ENCODE data around the gene ACRBP.

DNA sequence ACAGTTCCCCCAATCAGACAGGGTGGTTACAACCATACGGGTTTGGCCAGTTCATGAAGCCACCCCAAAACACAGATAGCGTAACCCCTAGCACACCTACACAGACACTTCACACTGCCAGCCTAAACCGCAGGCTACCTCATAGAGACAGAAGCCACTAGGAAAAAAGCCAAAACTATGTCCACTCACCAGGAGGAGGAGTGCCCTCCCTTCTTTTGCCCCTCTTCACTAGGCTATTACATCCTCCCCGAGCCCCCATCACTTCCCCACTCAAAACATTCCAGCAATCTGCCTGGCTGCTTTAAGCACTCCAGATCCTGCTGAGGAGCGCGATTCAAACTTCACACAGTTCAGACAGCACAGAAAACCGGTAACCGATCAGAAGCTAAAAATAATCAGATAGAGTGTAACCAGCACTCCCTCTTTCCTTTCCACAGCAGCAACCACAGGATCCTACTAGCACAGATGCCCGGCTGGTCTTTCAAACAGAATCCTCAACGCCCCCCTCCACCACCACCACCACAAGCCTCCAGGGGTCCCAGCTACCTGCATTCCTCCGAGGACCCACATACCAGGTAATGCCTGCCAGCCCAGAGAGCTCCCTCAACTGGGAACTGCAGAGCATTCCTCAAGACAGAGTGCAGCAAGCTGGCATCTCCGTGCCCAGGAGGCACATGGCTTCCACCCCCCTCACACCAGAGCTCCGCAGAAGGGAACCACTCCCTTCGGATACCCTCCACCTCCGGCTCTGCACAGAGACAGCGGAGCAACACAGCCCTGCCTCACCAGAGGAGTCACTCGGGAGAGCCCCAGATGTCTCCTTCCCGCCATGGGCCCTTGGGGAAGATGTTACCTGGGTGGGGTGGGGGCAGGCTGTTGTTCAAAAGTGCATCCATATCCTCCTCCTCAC is 41.6 kb downstream of the ACRBP start:
- TF ChIP-seq, protein P1, sequence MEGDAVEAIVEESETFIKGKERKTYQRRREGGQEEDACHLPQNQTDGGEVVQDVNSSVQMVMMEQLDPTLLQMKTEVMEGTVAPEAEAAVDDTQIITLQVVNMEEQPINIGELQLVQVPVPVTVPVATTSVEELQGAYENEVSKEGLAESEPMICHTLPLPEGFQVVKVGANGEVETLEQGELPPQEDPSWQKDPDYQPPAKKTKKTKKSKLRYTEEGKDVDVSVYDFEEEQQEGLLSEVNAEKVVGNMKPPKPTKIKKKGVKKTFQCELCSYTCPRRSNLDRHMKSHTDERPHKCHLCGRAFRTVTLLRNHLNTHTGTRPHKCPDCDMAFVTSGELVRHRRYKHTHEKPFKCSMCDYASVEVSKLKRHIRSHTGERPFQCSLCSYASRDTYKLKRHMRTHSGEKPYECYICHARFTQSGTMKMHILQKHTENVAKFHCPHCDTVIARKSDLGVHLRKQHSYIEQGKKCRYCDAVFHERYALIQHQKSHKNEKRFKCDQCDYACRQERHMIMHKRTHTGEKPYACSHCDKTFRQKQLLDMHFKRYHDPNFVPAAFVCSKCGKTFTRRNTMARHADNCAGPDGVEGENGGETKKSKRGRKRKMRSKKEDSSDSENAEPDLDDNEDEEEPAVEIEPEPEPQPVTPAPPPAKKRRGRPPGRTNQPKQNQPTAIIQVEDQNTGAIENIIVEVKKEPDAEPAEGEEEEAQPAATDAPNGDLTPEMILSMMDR (conservative IDR thresholded peaks at IDR 0.05) = no peak
- no peak for TF ChIP-seq ZFX (IDR thresholded peaks at IDR 0.05)

All from C4-2B (cell line).